ENCODE results near the gene XYLB. TPM values are rescaled to one million over a fixed set of nuclear protein-coding genes. Genes with fewer than 3 reads are reported as not detected.

Gene XYLB
- total and polyA plus RNA-seq, 2 donors = 2.2 to 8.1 TPM

- no peak for DNase-seq (ENCODE audit: extremely low spot score)
- no peaks in the 10 kb centered on the region for H3K36me3 ChIP-seq (ENCODE audit: insufficient read depth)
- no peaks in the 10 kb centered on the region for H3K4me1 ChIP-seq (ENCODE audit: insufficient read depth)
- H3K27ac ChIP-seq (ENCODE audit: low read depth) = no peak overlapping the region
- WGBS = 90% methylated on average over 8 of the region's 8 CpGs
- H3K4me3 ChIP-seq (ENCODE audit: low read depth, low read length) = no peak overlapping the region
Measured at GRCh38 chr3:38375488-38376097, 29.0 kb downstream of the XYLB start.

- no peak for DNase-seq (ENCODE audit: extremely low spot score)
- 94% methylated on average over 8 of the region's 8 CpGs for WGBS
- no peaks in the 10 kb centered on the region for H3K4me1 ChIP-seq (ENCODE audit: insufficient read depth)
- H3K27ac ChIP-seq (ENCODE audit: low read depth) = no peak overlapping the region
- H3K4me3 ChIP-seq (ENCODE audit: low read depth, low read length) = no peak overlapping the region
- H3K36me3 ChIP-seq (ENCODE audit: insufficient read depth) = no peaks in the 10 kb centered on the region
Measured at GRCh38 chr3:38376098-38376816, 29.7 kb downstream of the XYLB start.

- 95% methylated on average over 7 of the region's 7 CpGs for WGBS
- Histone ChIP-seq H3K4me3 (ENCODE audit: low read depth, low read length) (no peak overlapping the region), H3K27ac (ENCODE audit: low read depth) (no peak overlapping the region), H3K4me1 (ENCODE audit: insufficient read depth) (no peaks in the 10 kb centered on the region), H3K36me3 (ENCODE audit: insufficient read depth) (no peaks in the 10 kb centered on the region)
- DNase-seq (ENCODE audit: extremely low spot score) = no peak
Measured at GRCh38 chr3:38379201-38379770, 32.7 kb downstream of the XYLB start.

GRCh38 chr3:38382506-38383080, 36.0 kb downstream of the XYLB start:
- H3K4me3 ChIP-seq (ENCODE audit: low read depth, low read length) = no peak overlapping the region
- H3K36me3 ChIP-seq (ENCODE audit: insufficient read depth) = no peaks in the 10 kb centered on the region
- DNase-seq (ENCODE audit: extremely low spot score) = no peak
- no peak overlapping the region for H3K27ac ChIP-seq (ENCODE audit: low read depth)
- 70% methylated on average over 7 of the region's 7 CpGs for WGBS
- H3K4me1 ChIP-seq (ENCODE audit: insufficient read depth) = no peaks in the 10 kb centered on the region

GRCh38 chr3:38383156-38383875, 36.7 kb downstream of the XYLB start:
- H3K27ac ChIP-seq (ENCODE audit: low read depth) = no peak overlapping the region
- no peak overlapping the region for H3K4me3 ChIP-seq (ENCODE audit: low read depth, low read length)
- WGBS = 74% methylated on average over 8 of the region's 8 CpGs
- H3K36me3 ChIP-seq (ENCODE audit: insufficient read depth) = no peaks in the 10 kb centered on the region
- no peak for DNase-seq (ENCODE audit: extremely low spot score)
- H3K4me1 ChIP-seq (ENCODE audit: insufficient read depth) = no peaks in the 10 kb centered on the region

- WGBS = 98% methylated on average over 5 of the region's 5 CpGs
- Histone ChIP-seq H3K4me3 (ENCODE audit: low read depth, low read length) (no peak overlapping the region), H3K4me1 (ENCODE audit: insufficient read depth) (no peaks in the 10 kb centered on the region), H3K36me3 (ENCODE audit: insufficient read depth) (no peaks in the 10 kb centered on the region), H3K27ac (ENCODE audit: low read depth) (no peak overlapping the region)
- no peak for DNase-seq (ENCODE audit: extremely low spot score)
Measured at GRCh38 chr3:38386992-38387750, 40.6 kb downstream of the XYLB start.

DNA sequence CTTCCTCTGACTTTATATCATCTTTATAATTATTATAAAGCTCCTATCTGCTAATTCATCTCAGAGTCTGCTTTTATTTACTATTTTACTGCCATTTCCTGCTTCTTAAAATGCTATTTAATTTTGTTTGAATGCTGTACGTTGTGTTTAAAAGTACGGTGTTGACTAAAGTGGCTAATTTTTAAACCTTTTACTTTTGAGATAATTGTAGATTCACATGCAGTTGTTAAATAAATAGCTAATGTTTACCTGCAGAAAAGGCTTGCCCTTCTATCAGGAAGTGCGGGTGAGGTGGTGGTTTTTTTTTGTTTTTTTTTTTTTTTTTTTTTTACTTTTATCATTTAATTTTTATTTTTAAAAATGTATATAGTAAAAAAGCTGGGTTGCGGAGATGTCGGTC, 41.3 kb downstream of the XYLB start:
- no peaks in the 10 kb centered on the region for H3K36me3 ChIP-seq (ENCODE audit: insufficient read depth)
- WGBS = 86% methylated on average over 5 of the region's 5 CpGs
- no peak overlapping the region for H3K27ac ChIP-seq (ENCODE audit: low read depth)
- no peak for DNase-seq (ENCODE audit: extremely low spot score)
- H3K4me3 ChIP-seq (ENCODE audit: low read depth, low read length) = no peak overlapping the region
- no peaks in the 10 kb centered on the region for H3K4me1 ChIP-seq (ENCODE audit: insufficient read depth)

DNA sequence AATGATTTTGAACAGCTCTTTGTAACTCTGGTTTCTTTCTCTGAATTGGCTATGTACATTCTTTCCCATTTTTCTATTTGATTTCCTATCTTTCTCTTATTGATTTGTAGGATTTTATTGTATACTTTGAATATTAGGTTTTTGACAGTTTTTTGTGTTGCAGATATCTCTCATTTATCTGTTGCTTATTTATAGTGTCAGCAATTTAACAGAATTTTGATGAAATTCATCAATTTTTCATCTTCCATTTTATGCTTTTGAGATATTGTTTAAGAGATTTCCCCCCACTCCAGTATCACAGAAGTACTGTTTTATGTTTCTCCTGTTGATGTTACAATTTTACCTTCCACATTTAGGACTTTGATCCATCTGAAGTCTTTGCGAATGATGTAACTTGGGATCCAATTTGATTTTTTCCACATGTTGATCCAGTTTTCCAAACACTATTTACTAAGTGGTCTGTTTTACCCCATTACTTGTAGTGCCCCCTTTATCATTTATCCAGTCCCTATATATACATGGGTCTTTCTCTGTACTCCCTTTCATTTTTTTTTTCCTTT, 46.1 kb downstream of the XYLB start:
- no peak overlapping the region for H3K27ac ChIP-seq (ENCODE audit: low read depth)
- 96% methylated on average over 1 of the region's 1 CpG for WGBS
- DNase-seq (ENCODE audit: extremely low spot score) = no peak
- H3K4me1 ChIP-seq (ENCODE audit: insufficient read depth) = no peaks in the 10 kb centered on the region
- H3K4me3 ChIP-seq (ENCODE audit: low read depth, low read length) = no peak overlapping the region
- peaks cover 2% of the 10 kb centered on the region for H3K36me3 ChIP-seq (ENCODE audit: insufficient read depth)

DNA sequence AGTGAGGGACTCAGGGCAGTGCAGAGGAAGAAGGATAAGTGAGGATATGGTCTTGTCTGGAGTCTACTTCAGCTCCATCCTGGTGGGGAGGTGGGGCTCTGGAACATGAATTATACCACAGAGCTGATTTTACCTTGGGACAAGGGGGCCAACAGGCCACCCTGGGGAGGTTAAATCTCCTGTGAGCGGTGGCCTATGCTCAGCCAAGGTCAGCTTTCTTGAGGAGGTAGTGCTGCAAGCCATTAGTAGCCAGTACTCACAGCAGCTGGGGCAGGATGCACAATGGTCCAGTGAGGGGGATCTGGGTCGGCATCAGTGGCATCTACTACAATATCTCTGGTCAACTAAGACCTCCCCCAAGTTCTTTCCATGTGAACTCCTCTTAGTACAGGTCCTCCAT, 49.7 kb downstream of the XYLB start:
- H3K4me1 ChIP-seq (ENCODE audit: insufficient read depth) = no peaks in the 10 kb centered on the region
- WGBS = 98% methylated on average over 2 of the region's 2 CpGs
- peaks cover 2% of the 10 kb centered on the region for H3K36me3 ChIP-seq (ENCODE audit: insufficient read depth)
- H3K27ac ChIP-seq (ENCODE audit: low read depth) = no peak overlapping the region
- no peak overlapping the region for H3K4me3 ChIP-seq (ENCODE audit: low read depth, low read length)
- no peak for DNase-seq (ENCODE audit: extremely low spot score)

DNA sequence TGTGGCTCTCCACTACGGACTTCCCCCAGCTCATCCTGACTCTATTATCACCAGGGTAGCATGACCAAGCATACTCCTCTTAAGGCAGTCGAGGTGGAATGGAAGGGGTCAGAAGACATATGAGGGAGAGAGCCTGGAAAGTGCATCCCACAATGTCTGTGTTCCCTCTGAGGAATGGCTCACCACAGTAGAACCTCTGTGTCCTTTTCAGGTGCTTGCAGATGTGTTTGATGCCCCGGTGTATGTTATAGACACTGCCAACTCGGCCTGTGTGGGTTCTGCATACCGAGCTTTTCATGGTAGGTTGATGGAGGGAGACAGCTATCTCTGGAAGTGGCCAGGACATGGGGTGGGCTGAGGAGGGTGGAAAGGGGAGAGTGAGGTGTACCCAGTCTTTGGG, 50.3 kb downstream of the XYLB start:
- Histone ChIP-seq H3K4me3 (ENCODE audit: low read depth, low read length) (no peak overlapping the region), H3K27ac (ENCODE audit: low read depth) (no peak overlapping the region), H3K4me1 (ENCODE audit: insufficient read depth) (no peaks in the 10 kb centered on the region), H3K36me3 (ENCODE audit: insufficient read depth) (peaks cover 2% of the 10 kb centered on the region)
- no peak for DNase-seq (ENCODE audit: extremely low spot score)
- 96% methylated on average over 5 of the region's 5 CpGs for WGBS

GRCh38 chr3:38397320-38397719, 50.7 kb downstream of the XYLB start:
- DNase-seq (ENCODE audit: extremely low spot score) = no peak
- Histone ChIP-seq H3K4me3 (ENCODE audit: low read depth, low read length) (no peak overlapping the region), H3K4me1 (ENCODE audit: insufficient read depth) (no peaks in the 10 kb centered on the region), H3K27ac (ENCODE audit: low read depth) (no peak overlapping the region), H3K36me3 (ENCODE audit: insufficient read depth) (peaks cover 2% of the 10 kb centered on the region)
- 38% methylated on average over 5 of the region's 5 CpGs for WGBS

GRCh38 chr3:38401246-38401962, 54.8 kb downstream of the XYLB start:
- no peaks in the 10 kb centered on the region for H3K4me1 ChIP-seq (ENCODE audit: insufficient read depth)
- H3K4me3 ChIP-seq (ENCODE audit: low read depth, low read length) = no peak overlapping the region
- no peak overlapping the region for H3K27ac ChIP-seq (ENCODE audit: low read depth)
- peaks cover 2% of the 10 kb centered on the region for H3K36me3 ChIP-seq (ENCODE audit: insufficient read depth)
- no peak for DNase-seq (ENCODE audit: extremely low spot score)
- 88% methylated on average over 4 of the region's 4 CpGs for WGBS
